HG02970 (cell line): ENCODE results near the gene RALGAPA1.
"Not testable (repeated sequence)": the region's sequence is repeated elsewhere in the genome, so short reads cannot be mapped to it uniquely, and the experiment has no call there.

ENCODE experiments used
- ATAC-seq: cut with Tn5 transposase; IDR thresholded peaks from one replicate; pipeline ENCODE4 v1.9.1; 2021; ENCODE audit warnings: mild to moderate bottlenecking, moderate library complexity, moderate number of reproducible peaks; ENCODE audit not compliant: unreplicated experiment, low FRiP score

The RALGAPA1 gene

DNA sequence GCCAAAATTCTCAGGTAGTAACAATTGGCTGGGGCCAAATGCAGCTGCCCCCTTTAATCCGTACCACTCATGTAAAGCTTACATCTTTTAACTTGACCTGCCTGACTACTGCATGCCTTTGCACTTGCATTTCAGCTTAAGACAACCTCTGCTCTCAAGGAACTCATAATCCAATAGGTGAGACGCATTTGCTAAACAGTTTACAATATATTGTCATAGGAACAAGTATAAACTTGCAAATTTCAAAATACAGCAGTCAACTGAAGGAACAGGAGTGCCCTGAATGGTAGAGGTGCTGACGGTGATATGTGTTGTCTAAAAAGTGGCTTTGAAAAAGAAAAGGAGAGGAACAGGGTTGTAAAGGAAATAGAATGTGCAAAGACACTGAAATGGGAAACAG, 13.4 kb upstream of the RALGAPA1 start:
- ATAC-seq, result no peak

DNA sequence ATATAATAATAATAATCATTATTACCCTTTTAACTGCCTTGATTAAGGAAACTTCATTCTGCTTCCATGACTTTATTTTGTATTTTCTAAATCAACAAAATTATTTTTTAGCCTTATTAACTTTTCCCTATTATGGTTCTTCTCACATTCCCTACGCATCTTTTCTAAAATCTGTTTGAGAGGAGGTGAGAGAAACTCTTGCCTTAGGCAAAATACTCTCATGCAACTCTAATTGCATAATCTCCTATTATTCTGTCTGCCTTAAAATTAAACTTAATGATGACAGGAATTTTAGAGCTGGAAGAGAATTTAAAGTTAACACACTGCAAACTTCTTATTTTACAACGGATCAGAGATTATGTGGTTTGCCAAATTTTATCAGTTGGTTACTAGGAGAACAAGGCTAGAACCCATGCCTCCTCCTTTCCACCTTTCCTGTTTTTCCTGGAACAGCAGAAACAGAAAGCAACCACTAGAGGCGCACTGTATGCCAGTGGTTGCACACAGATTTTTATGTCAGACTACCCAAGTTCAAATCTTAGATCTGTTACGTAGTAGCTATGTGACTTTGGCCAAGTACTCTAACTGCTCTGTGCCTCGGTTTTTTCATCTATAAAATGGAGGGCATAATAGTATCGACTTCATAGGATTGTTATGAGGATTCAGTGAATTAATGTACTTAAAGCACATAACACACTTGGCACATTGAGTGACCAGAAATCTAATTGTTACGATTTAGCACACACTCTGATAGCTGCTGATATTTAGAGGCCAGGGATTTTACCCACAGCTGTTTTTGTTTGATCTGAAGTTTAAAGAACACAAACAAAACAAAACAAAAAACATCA, 12.7 kb upstream of the RALGAPA1 start:
- no peak for ATAC-seq

DNA sequence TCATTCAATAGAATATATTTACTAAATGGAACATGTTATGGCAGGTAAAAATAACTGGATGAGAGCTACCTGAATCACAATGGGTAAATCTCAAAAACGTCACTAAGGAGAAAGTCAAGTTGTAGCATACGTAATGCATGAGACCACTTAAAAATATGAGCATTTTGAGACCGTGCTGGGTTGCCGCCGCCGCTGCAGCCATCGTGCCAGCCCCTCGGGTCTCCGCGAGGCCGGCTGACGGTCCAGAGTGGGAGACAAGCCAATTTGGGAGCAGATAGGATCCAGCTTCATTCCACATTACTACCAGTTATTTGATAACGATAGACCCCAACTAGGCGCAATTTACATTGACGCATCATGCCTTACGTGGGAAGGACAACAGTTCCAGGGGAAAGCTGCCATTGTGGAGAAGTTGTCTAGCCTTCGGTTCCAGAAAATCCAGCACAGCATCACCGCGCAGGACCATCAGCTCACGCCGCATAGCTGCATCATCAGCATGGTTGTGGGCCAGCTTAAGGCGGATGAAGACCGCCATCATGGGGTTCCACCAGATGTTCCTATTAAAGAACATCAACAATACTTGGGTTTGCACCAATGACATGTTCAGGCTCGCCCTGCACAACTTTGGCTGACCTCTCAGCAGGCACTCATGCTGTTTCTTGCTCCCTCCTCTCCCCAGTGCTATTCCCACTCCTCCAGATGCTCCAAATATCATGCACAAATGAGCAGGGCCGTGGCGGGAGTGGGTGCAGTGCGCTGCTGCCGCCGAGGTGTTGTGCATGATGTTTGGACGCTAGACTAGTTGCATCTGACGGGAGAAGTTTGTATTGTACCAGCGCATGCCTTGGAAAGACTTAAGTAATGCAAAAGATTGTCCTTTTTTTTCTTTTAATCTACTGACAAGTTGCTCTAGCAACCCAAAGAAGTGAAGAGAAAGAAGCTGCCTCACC, 10.8 kb upstream of the RALGAPA1 start:
- ATAC-seq, result no peak

DNA sequence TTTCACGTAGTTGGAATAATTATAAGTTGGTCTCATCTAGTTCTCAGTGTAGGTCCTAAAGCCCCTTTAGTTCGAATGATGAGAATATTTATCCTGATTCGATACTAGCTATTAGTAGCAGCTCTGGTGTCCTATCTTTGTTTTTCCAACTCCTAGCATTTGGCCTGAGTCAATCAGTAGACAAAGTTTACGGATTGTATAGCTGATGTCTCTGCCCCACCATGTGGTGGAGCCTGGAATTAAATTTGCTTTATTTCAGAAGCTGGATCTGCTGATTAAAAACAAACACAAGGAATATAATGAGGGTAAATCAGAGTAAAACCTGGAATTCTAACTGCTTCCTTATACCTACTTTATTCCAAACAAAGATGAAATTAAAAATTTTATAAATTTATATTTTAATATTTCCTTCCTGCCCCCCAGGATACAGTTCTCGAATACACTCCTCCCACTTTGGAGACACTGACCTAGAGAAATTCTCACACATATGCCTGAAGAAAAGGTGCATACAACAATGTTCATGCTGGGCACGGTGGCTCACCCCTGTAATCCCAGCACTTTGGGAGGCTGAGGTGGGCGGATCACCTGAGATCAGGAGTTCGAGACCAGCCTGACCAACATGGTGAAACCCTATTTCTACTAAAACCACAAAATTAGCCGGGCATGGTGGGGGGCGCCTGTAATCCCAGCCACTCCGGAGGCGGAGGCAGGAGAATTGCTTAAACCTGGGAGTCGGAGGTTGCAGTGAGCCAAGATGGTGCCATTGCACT, 9.4 kb upstream of the RALGAPA1 start:
- no peak for ATAC-seq

DNA sequence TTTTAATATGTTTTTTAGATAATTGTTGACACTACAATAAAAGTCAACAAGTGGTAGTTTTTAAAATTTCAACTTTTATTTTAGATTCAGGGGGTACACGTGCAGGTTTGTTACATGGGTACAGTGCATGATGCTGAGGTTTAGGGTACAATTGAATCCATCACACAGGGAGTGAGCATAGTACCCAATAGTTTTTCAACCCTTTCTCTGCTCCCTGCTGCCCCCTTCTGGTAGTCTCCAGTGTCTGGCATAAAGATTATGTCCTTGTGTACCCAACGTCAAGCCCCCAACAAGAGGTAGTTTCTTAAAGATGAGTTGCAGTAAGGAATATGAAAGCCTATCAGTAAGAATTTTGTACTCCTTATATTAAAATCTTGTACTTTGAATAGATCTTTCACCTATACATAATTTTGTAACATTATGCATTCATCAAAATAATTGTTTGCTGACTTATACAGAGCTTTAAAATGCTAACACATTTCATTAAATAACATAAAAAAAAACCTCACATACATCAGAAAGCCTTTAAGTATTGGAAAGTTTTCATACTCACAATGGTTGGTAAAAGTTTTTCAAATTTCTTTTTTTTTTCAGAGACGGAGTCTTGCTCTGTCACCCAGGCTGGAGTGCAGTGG, 5.4 kb upstream of the RALGAPA1 start:
- no peak for ATAC-seq

DNA sequence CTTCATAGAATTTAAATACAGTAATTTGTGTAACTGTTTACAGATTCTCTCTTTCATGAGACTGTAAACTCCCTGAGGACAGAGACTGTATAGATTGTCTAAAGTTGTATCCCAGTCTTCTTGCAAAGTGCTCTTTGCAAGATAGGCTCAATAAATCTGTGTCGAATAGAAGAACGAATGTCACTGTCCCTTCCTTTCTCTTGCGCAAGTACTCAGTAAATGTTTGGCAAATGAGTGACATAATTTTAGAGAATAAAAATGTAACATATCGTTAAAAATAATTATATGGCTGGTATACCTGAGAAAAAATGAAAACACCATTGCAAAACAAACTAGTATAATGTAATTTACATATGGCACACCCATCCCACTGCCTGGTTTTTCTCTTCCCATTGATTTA, 1.9 kb upstream of the RALGAPA1 start:
- ATAC-seq, result no peak

DNA sequence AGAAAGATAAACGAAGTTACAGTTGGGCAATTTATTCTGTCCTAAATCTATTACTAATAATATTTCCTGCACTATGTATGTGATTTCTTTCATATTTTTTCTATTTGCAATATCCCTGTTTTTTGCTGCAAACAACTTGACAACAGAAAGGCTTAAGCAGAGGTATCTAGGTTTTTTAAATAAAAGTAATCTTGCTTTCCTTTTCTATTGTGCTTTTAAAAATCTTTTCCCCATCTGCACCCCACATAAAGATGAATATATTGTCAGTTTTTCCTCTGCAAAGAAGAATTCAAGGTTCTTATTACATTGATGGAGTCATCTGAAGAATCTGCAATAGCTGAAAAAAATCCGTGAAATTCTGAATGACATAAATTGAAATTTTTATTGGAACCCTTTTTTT, 502 bp upstream of the RALGAPA1 start:
- ATAC-seq, result no peak

DNA sequence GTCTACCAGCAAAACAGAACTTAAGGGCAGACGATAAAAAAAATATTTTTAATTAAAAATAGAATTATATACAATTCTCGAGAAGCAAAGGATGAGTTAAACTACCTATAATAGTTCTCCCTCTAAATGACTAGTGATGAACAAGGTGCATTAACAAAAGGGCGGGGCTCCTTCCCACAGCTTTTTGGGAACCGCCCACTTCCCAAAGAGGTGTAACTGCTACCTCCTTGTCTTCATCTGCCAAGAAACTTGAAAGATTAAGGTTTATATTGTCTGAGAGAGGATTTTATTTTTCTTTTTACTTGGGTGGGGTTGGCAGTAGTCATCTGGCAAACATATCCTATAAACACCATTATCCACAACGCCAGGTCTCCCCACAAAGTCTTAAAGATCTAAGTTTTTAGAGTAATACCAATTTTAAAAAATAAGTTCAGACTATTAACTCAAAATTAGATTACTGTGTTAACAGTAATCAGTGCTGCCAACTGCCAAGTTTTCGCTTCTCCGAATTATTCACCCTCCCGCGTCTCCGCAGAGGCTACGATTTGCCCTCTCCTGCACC, 938 bp downstream of the RALGAPA1 start:
- ATAC-seq, result no peak

DNA sequence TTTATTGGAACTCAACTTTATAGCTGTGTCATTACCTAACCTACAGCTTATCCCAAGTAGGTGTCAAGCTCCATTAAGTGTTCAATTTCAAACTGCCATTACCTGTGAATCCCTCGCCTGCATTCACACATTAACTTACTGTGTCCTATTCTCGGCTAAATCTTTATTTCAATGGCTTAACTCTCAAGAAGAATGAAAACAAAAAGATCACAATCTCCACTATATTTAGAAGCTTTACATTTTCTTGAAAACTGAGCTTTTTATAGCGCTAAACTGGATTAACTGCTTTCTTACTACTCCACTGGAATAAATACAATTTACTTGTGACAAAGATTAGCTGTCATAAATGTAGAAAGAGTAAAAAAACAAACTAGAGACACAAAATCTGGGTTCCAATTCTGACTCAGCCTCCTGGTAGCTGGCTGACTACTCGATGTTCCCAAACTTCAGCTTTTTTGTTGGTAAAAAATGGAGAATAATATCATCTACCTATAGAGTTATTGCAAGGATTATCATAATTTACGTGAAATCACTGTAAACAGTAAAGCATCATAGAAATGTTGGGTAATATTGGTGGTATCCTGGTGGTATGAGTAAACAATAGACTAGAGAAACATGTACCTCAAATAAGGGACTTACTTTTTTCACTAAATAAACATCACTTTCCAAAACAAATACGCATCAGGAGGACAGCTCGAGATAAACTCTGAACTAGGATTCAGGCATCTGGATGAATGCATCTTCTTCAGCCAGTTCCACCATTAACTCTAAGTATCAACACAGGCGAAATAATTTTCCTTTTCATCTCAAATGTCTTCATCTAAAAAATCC, 1.7 kb downstream of the RALGAPA1 start:
- ATAC-seq, result no peak

DNA sequence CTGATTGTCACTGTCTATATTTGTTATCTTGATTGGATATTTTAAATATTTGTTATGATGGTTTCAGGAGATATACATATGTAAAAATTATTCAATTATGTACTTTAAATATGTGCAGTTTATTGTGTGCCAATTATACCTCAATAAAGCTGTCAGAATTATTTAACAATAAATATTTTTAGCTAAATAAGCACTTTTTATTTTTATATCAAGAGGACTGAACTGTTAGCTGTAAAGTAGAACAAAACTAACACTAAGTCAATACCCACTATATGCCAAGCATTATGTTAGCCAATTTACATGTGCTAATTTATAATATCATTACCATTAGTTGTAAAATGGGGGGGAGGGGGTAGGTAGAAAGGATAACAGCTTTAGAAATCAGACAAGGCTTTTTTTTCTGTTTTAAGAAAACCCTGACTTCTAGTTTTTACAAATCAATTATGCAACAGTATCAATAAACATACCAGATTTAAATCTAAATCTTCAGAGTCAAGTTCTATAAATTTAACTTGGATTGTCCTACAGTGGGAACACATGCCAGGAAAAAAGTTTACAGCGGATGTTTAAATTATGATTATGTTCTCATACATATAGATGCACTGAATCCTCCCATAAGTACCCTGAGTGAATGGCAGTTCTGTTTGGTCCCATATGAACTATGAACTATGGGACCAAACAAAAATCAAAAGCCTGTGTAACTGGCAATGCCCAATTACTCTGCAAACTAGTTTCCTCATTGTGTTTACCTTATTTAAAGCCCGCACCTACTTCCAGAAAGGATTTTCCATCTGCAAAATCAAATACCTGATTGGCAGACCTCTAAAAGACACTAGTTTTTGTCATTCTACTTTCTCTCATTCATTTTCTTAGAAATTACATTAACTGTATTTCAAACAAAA, 2.8 kb downstream of the RALGAPA1 start:
- ATAC-seq, result no peak

DNA sequence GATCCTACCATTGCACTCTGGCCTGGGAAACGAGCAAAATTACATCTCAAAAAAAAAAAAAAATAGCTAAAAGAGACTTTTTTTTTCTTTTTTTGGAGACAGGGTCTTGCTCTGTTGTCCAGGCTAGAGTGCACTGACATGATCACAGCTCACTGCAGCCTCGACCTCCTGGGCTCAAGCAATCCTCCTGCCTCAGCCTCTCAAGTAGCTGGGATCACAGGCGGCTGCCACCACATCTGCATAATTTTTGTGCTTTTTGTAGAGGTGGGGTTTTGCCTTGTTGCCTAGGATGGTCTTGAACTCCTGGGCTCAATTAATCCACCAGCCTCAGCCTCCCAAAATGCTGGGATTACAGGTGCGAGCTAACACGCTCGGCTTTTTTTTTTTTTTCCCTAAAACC, 11.3 kb downstream of the RALGAPA1 start:
- ATAC-seq, result no peak

DNA sequence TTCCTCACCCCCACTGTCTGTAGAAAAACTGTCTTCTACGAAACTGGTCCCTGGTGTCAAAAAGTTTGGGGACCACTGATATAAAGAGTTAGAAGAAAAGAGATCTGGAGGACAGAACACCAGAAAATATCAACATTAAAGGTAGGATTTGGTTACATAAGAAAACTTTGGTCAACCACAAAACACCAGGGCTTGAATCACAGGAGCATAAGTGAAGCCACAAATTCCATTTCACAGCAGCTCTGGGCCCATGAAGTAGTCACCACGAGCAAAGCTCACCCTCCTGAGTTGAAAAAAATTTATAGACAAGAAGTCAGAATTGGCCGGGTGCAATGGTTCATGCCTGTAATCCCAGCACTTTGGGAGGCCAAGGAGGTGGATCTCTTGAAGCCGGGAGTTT, 19.4 kb downstream of the RALGAPA1 start:
- ATAC-seq, result no peak

DNA sequence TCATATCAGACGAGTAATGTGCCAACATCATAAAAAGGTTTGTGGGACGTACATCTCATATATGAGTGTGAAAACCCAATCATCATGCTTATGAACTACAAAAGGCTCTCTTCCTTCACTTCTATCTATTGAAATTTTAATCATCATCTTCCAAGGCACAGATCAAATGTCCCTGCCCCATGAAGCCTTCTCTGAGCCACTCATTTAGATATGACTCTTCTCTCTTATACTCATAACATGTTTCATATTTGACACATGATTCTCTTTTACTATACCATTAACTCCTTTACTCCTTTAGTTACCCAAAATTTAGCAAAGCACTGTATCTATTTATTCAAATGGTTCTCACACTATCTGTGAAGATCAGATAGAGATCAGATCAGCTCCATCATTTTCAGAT, 22.2 kb downstream of the RALGAPA1 start:
- no peak for ATAC-seq

DNA sequence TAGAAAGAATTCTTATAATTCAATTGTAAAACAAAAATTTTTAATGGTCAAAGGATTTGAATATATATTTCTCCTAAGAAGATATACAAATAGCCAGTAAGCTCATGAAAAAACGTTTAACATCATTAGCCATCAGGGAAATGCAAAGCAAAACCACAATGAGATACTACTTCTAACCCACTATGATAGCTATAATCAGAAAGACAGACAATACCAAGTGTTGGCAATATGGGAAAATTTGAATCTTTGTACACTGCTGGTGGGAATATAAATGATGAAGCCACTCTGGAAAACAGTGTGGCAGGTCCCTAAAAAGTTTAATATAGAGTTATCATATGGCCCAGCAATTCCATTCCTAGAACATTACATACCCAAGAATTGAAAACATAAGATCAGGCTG, 25.4 kb downstream of the RALGAPA1 start:
- no peak for ATAC-seq

DNA sequence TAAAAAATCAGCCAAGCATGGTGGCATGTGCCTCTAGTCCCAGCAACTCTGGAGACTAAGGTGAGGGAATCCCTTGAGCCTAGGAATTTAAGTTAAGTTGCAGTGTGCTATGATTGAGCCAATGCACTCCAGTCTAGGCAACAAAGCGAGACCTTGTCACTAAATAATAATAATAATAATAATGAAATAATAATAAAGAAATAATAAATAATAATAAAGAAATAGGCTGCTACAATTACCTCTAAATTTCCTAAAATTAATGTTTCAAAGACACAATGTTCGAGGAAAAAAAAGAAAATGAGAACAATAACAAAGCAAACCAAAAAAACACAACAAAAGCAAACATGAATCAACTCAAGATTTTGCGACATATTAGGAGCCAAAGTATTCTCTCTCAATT, 29.7 kb downstream of the RALGAPA1 start:
- ATAC-seq, result no peak

DNA sequence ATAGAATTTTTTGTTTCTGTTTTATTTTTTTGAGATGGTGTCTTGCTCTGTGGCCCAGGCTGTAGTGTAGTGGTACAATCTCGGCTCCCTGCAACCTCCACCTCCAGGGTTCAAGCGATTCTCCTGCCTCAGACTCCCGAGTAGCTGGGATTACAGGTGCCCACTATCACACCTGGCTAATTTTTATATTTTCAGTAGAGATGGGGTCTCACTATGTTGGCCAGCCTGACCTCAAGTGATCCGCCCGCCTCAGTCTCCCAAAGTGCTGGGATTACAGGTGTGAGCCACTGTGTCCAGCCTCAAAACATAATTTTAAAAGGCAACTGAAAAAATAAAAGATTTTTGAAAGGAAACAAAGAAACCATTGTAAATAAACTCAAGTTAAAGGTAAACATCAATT, 31.5 kb downstream of the RALGAPA1 start:
- not testable (repeated sequence) for ATAC-seq

DNA sequence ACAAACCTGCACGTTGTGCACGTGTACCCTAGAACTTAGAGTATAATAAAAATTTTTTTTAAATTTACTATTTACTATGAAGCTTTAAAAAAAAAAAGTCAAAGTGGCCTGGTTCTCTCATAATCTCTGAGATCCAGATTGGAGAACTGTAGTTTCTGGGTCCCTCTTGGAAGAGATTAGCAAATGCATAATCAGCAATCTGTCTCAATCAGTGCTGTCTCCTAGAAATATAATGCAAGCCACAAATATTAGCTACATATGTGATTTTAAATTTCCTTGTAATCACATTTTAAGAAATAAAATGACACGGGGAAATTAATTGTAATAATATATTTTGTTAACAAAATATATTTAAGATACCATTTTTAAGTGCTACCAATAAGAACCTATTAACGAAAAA, 32.3 kb downstream of the RALGAPA1 start:
- no peak for ATAC-seq

DNA sequence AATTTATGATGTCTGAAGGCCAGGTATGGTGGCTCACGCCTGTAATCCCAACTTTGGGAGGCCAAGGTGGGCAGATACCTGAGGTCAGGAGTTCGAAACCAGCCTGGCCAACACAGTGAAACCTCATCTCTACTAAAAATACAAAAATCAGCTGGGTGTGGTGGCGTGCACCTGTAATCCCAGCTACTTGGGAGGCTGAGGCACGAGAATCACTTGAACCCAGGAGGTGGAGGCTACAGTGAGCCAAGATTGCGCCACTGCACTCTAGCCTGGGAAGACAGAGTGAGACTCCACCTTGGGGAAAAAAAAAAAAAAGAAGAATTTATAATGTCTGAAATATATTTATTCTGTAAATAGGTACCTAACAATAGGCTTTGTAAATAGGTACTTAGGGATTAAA, 33.0 kb downstream of the RALGAPA1 start:
- ATAC-seq, result not testable (repeated sequence)
